ENCODE measurements around the gene TMEM100. TPM values are rescaled to one million over a fixed set of nuclear protein-coding genes. Genes with fewer than 3 reads are reported as not detected.
A peak's percentile ranks its signal among the peaks of the same experiment; 100 is the strongest.

TMEM100 gene
- total and polyA plus RNA-seq, 8 donors, result 0.29 to 51.6 (median 26.1) TPM

- Histone ChIP-seq H3K4me3 (no peak overlapping the region), H3K27me3 (no peaks in the 10 kb centered on the region), H3K27ac (no peak overlapping the region), H3K4me1 (peaks cover 0 to under 1% (median 0%) of the 10 kb centered on the region in 4 donors), H3K9me3 (no peaks in the 10 kb centered on the region), H3K36me3 (no peaks in the 10 kb centered on the region)
- 93 to 99% (median 97%) methylated on average over 1 of the region's 1 CpG for WGBS, 5 donors
- intact Hi-C loops (cut with DNase I; ENCODE audit: low total_unique reads), result no loop called here
- TF ChIP-seq POLR2A (IDR thresholded peaks at IDR 0.05) (no peak), CTCF (IDR thresholded peaks at IDR 0.05) (no peak), EP300 (IDR thresholded peaks at IDR 0.05) (no peak), POLR2AphosphoS5 (IDR thresholded peaks at IDR 0.05) (no peak)
- no peak for DNase-seq
Observed at GRCh38 chr17:55745258-55745657, 22.6 kb upstream of the TMEM100 start.

GRCh38 chr17:55743103-55743679 is 20.5 kb upstream of the TMEM100 start:
- DNase-seq, result peak; percentile 46 to 53
- no peaks in the 10 kb centered on the region for H3K4me1 ChIP-seq
- H3K4me3 ChIP-seq, result no peak overlapping the region
- no peaks in the 10 kb centered on the region for H3K9me3 ChIP-seq
- no peaks in the 10 kb centered on the region for H3K27me3 ChIP-seq
- no peak for TF ChIP-seq EP300 (IDR thresholded peaks at IDR 0.05)
- TF ChIP-seq POLR2AphosphoS5 (IDR thresholded peaks at IDR 0.05), result no peak
- no peak for TF ChIP-seq CTCF (IDR thresholded peaks at IDR 0.05)
- TF ChIP-seq POLR2A (IDR thresholded peaks at IDR 0.05), result no peak
- H3K27ac ChIP-seq, result no peak overlapping the region
- intact Hi-C loops (cut with DNase I; ENCODE audit: low total_unique reads), result no loop called here
- WGBS, 5 donors, result 29 to 52% (median 37%) methylated on average over 3 of the region's 3 CpGs
- H3K36me3 ChIP-seq, result no peaks in the 10 kb centered on the region

GRCh38 chr17:55742272-55743102 is 19.8 kb upstream of the TMEM100 start:
- TF ChIP-seq CTCF (IDR thresholded peaks at IDR 0.05) (no peak), POLR2AphosphoS5 (IDR thresholded peaks at IDR 0.05) (no peak), EP300 (IDR thresholded peaks at IDR 0.05) (no peak), POLR2A (IDR thresholded peaks at IDR 0.05) (no peak)
- Histone ChIP-seq H3K4me1 (no peaks in the 10 kb centered on the region), H3K27me3 (no peaks in the 10 kb centered on the region), H3K4me3 (no peak overlapping the region), H3K36me3 (no peaks in the 10 kb centered on the region), H3K27ac (no peak overlapping the region), H3K9me3 (no peaks in the 10 kb centered on the region)
- intact Hi-C loops (cut with DNase I; ENCODE audit: low total_unique reads), result no loop called here
- no peak for DNase-seq
- WGBS, 5 donors, result 72 to 78% (median 72%) methylated on average over 12 of the region's 12 CpGs

- no peaks in the 10 kb centered on the region for H3K27me3 ChIP-seq
- no peaks in the 10 kb centered on the region for H3K4me1 ChIP-seq
- H3K9me3 ChIP-seq, result no peaks in the 10 kb centered on the region
- TF ChIP-seq CTCF (IDR thresholded peaks at IDR 0.05), result no peak
- no peak for TF ChIP-seq POLR2AphosphoS5 (IDR thresholded peaks at IDR 0.05)
- no peak for TF ChIP-seq EP300 (IDR thresholded peaks at IDR 0.05)
- TF ChIP-seq POLR2A (IDR thresholded peaks at IDR 0.05), result no peak
- 81 to 91% (median 83%) methylated on average over 3 of the region's 3 CpGs for WGBS, 5 donors
- no peak overlapping the region for H3K4me3 ChIP-seq
- no peak overlapping the region for H3K27ac ChIP-seq
- intact Hi-C loops (cut with DNase I; ENCODE audit: low total_unique reads), result no loop called here
- no peaks in the 10 kb centered on the region for H3K36me3 ChIP-seq
- no peak for DNase-seq
Observed at GRCh38 chr17:55741356-55741700, 18.7 kb upstream of the TMEM100 start.

All from stomach (tissue), 9 donors.